Neural progenitor cell (in vitro differentiated cells): ENCODE data around the gene KIF19. TPM values are rescaled to one million over a fixed set of nuclear protein-coding genes. Genes with fewer than 3 reads are reported as not detected.
A peak's percentile ranks its signal among the peaks of the same experiment; 100 is the strongest.

Source experiments
- DNase-seq: peaks from one replicate; pipeline ENCODE4 v3.0.0-alpha.2; 2016; ENCODE audit warnings: low spot score
- H2AFZ ChIP-seq: fragments of 200-600 bp; sonication (generic); replicated peaks from 2 replicates; pipeline ENCODE4 v1.6.1; 2016; ENCODE audit warnings: antibody characterized with exemption
- H3F3A ChIP-seq: fragments of 200-600 bp; sonication (generic); 2 replicates; pipeline ENCODE4 v1.6.1; 2016; ENCODE audit warnings: antibody characterized with exemption, low read depth
- H3K27ac ChIP-seq: fragments of 200-600 bp; sonication (generic); 2 replicates; pipeline ENCODE4 v1.5.1; 2016; ENCODE audit warnings: mild to moderate bottlenecking
- H3K27me3 ChIP-seq: fragments of 200-600 bp; sonication (generic); 2 replicates; pipeline ENCODE4 v1.6.1; 2016; ENCODE audit warnings: mild to moderate bottlenecking, moderate library complexity
- H3K36me3 ChIP-seq: fragments of 200-600 bp; sonication (generic); 2 replicates; pipeline ENCODE4 v1.5.1; 2016
- H3K4me1 ChIP-seq: fragments of 200-600 bp; sonication (generic); 2 replicates; pipeline ENCODE4 v1.6.1; 2016; ENCODE audit warnings: mixed run types
- H3K4me2 ChIP-seq: fragments of 200-600 bp; sonication (generic); 2 replicates; pipeline ENCODE4 v1.6.1; 2016
- H3K4me3 ChIP-seq: fragments of 200-600 bp; sonication (generic); 2 replicates; pipeline ENCODE4 v1.5.1; 2016
- H3K79me2 ChIP-seq: fragments of 200-600 bp; sonication (generic); 2 replicates; pipeline ENCODE4 v1.6.1; 2016; ENCODE audit warnings: low read depth
- H3K9ac ChIP-seq: fragments of 200-600 bp; sonication (generic); 2 replicates; pipeline ENCODE4 v1.6.1; 2016
- H3K9me3 ChIP-seq: fragments of 200-600 bp; sonication (generic); 2 replicates; pipeline ENCODE4 v1.5.1; 2016; ENCODE audit warnings: low read depth
- H4K20me1 ChIP-seq: fragments of 200-600 bp; sonication (generic); 2 replicates; pipeline ENCODE4 v1.6.1; 2016; ENCODE audit warnings: low read depth
- H3K27ac Mint-ChIP-seq: 3 replicates; pipeline ENCODE4 v1.8.0; 2021; ENCODE audit warnings: mixed read lengths
- H3K27me3 Mint-ChIP-seq: 2 replicates; pipeline ENCODE4 v1.8.0; 2022; ENCODE audit warnings: low read depth, mild to moderate bottlenecking, inconsistent platforms, moderate library complexity, mixed read lengths; ENCODE audit not compliant: insufficient read depth
- H3K36me3 Mint-ChIP-seq: 3 replicates; pipeline ENCODE4 v1.8.0; 2021; ENCODE audit warnings: mixed read lengths
- H3K4me1 Mint-ChIP-seq: 3 replicates; pipeline ENCODE4 v1.8.0; 2021; ENCODE audit warnings: mixed read lengths
- H3K4me3 Mint-ChIP-seq: 3 replicates; pipeline ENCODE4 v1.8.0; 2021; ENCODE audit warnings: mild to moderate bottlenecking, moderate library complexity, mixed read lengths
- H3K9me3 Mint-ChIP-seq: 3 replicates; pipeline ENCODE4 v1.8.0; 2020; ENCODE audit warnings: mixed read lengths
- EZH2 ChIP-seq: fragments of 200-600 bp; sonication (generic); IDR thresholded peaks from 2 replicates; pipeline ENCODE4 v1.6.1; 2017; ENCODE audit warnings: antibody characterized with exemption, mild to moderate bottlenecking, moderate library complexity
- EZH2phosphoT487 ChIP-seq: fragments of 200-600 bp; sonication (generic); IDR thresholded peaks from 2 replicates; pipeline ENCODE4 v1.6.1; 2017; ENCODE audit warnings: antibody characterized with exemption
- total RNA-seq: library from RNA; depleted of rRNA; stranded (reverse); fragments of >200 nt; gene quantifications from 2 replicates; pipeline ENCODE4 v1.2.3, GENCODE V29; 2015; ENCODE audit warnings: low replicate concordance
- TF ChIP-seq, protein P1 (sequence below): fragments of 200-600 bp; sonication (generic); IDR thresholded peaks from 2 replicates; pipeline ENCODE4 v1.5.1; 2017; ENCODE audit warnings: antibody characterized with exemption, mild to moderate bottlenecking

Gene KIF19
- total RNA-seq, 1 donor from 2014 or later = 0.15 TPM

DNA sequence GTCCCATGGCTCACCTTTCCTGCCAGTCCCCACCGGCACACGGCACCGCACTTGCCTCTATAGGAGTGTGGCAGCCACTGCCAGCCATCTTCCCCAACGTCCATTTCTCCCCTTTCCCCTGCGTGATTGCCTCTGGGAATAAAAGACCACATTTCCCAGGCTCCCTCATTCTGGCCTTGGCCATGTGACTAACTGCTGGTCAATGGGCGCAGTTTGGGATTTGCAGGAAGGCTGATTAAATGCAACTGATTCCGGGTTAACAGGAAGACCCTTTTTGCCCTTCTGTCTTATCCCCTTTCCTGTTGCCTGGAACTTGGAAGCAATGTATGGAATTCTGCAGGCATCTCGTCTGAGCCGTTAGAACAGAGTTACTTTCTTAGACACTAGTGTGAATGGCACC lies 32.7 kb downstream of the KIF19 start:
- H3K4me3 ChIP-seq = no peak overlapping the region
- no peak overlapping the region for H3K27ac ChIP-seq
- DNase-seq = no peak
- no peak overlapping the region for H2AFZ ChIP-seq
- Mint-ChIP-seq H3K27me3 (peaks cover 2% of the 10 kb centered on the region), H3K4me1 (peaks cover 47% of the 10 kb centered on the region), H3K9me3 (no peaks in the 10 kb centered on the region), H3K27ac (no peak overlapping the region), H3K4me3 (no peak overlapping the region), H3K36me3 (peaks cover 6% of the 10 kb centered on the region)
- H4K20me1 ChIP-seq = no peaks in the 10 kb centered on the region
- H3K36me3 ChIP-seq = no peaks in the 10 kb centered on the region
- H3F3A ChIP-seq = peaks cover 20% of the 10 kb centered on the region
- H3K27me3 ChIP-seq = peaks cover 28% of the 10 kb centered on the region
- no peak overlapping the region for H3K9ac ChIP-seq
- TF ChIP-seq EZH2 (no peak), EZH2phosphoT487 (no peak)
- TF ChIP-seq, protein P1, sequence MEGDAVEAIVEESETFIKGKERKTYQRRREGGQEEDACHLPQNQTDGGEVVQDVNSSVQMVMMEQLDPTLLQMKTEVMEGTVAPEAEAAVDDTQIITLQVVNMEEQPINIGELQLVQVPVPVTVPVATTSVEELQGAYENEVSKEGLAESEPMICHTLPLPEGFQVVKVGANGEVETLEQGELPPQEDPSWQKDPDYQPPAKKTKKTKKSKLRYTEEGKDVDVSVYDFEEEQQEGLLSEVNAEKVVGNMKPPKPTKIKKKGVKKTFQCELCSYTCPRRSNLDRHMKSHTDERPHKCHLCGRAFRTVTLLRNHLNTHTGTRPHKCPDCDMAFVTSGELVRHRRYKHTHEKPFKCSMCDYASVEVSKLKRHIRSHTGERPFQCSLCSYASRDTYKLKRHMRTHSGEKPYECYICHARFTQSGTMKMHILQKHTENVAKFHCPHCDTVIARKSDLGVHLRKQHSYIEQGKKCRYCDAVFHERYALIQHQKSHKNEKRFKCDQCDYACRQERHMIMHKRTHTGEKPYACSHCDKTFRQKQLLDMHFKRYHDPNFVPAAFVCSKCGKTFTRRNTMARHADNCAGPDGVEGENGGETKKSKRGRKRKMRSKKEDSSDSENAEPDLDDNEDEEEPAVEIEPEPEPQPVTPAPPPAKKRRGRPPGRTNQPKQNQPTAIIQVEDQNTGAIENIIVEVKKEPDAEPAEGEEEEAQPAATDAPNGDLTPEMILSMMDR = no peak
- no peaks in the 10 kb centered on the region for H3K9me3 ChIP-seq
- no peak overlapping the region for H3K4me2 ChIP-seq
- peaks cover 11% of the 10 kb centered on the region for H3K79me2 ChIP-seq
- H3K4me1 ChIP-seq = peaks cover 27% of the 10 kb centered on the region

DNA sequence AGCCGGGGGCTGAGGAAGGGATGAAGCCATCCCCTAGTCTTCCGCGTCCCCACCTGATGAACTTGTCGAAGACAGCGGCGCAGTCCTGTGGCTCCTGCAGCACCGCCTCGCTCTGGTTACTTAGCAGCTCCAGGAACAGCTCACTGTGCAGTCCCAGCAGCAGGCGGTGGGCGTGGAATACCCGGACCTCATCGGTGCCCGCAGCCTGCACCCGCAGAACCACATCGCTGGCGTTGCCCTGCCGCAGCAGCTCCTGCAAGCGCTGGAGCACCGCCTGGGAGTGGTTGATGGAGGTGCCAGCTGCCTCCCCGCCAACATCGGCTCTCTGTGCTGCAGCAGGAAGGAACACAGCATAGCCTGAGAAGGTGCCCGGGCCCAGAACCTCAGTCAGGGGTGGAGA lies 33.9 kb downstream of the KIF19 start:
- Histone ChIP-seq H3K79me2 (peaks cover 11% of the 10 kb centered on the region), H3K9me3 (no peaks in the 10 kb centered on the region), H4K20me1 (no peaks in the 10 kb centered on the region), H3K4me2 (no peak overlapping the region), H3K36me3 (no peaks in the 10 kb centered on the region), H3K9ac (no peak overlapping the region), H3K4me1 (peaks cover 29% of the 10 kb centered on the region), H3K4me3 (no peak overlapping the region), H2AFZ (no peak overlapping the region), H3K27me3 (peaks cover 18% of the 10 kb centered on the region), H3F3A (peaks cover 20% of the 10 kb centered on the region), H3K27ac (no peak overlapping the region)
- no peak overlapping the region for H3K27ac Mint-ChIP-seq
- H3K4me3 Mint-ChIP-seq = no peak overlapping the region
- no peaks in the 10 kb centered on the region for H3K9me3 Mint-ChIP-seq
- DNase-seq = no peak
- H3K36me3 Mint-ChIP-seq = peaks cover 6% of the 10 kb centered on the region
- H3K4me1 Mint-ChIP-seq = peaks cover 52% of the 10 kb centered on the region
- TF ChIP-seq, protein P1 = no peak
- TF ChIP-seq EZH2 (no peak), EZH2phosphoT487 (no peak)
- peaks cover 2% of the 10 kb centered on the region for H3K27me3 Mint-ChIP-seq

DNA sequence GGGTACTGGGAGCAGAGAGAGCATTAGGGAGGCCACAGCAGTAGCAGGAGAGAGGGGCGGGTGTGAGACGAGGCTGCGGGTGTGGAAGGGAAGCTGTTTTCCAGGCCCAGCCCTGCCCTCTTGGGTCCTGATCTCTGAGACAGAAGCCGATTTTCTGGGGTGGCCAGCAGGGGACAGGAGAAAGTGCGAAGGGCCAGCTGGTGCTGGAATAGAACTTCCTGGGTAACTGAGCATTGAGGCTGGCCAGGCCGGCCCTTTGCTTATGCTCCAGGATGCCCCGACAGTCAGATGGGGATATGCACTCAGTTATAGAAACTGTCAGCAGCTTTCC lies 34.8 kb downstream of the KIF19 start:
- DNase-seq = peak; percentile 34
- Histone ChIP-seq H3K4me1 (peaks cover 29% of the 10 kb centered on the region), H3F3A (peaks cover 20% of the 10 kb centered on the region), H3K27me3 (peaks cover 15% of the 10 kb centered on the region), H3K4me2 (peak overlapping the region; percentile 81), H3K79me2 (peaks cover 11% of the 10 kb centered on the region), H3K36me3 (no peaks in the 10 kb centered on the region), H2AFZ (no peak overlapping the region), H3K27ac (peak overlapping the region; percentile 26), H3K9me3 (no peaks in the 10 kb centered on the region), H3K4me3 (peak overlapping the region; percentile 49), H4K20me1 (no peaks in the 10 kb centered on the region), H3K9ac (no peak overlapping the region)
- H3K4me3 Mint-ChIP-seq = peak overlapping the region; percentile 86
- TF ChIP-seq EZH2 = no peak
- TF ChIP-seq, protein P1 = no peak
- TF ChIP-seq EZH2phosphoT487 = no peak
- H3K27me3 Mint-ChIP-seq = peaks cover 2% of the 10 kb centered on the region
- peaks cover 55% of the 10 kb centered on the region for H3K4me1 Mint-ChIP-seq
- H3K36me3 Mint-ChIP-seq = peaks cover 6% of the 10 kb centered on the region
- no peaks in the 10 kb centered on the region for H3K9me3 Mint-ChIP-seq
- peak overlapping the region; percentile 90 for H3K27ac Mint-ChIP-seq
